ENCODE results near the gene ACER3.
A peak's percentile ranks its signal among the peaks of the same experiment; 100 is the strongest.

- no peak for TF ChIP-seq NFYB (CRISPR knock-in tag; conservative IDR thresholded peaks at IDR 0.05; ENCODE audit: low read depth)
- no peak for TF ChIP-seq CTCF (IDR thresholded peaks at IDR 0.05)
- TF ChIP-seq SP1 (CRISPR knock-in tag; conservative IDR thresholded peaks at IDR 0.05) = peak; percentile 79
- TF ChIP-seq MAX (CRISPR knock-in tag; IDR thresholded peaks at IDR 0.05) = 0 out of 2 replicates have a peak, but pooled peaks have one; percentile 34
- TF ChIP-seq ZNF138 (CRISPR knock-in tag; conservative IDR thresholded peaks at IDR 0.05) = no peak
- no peak for TF ChIP-seq ESRRA (CRISPR knock-in tag; IDR thresholded peaks at IDR 0.05; ENCODE audit: borderline replicate concordance)
- TF ChIP-seq, protein P1, sequence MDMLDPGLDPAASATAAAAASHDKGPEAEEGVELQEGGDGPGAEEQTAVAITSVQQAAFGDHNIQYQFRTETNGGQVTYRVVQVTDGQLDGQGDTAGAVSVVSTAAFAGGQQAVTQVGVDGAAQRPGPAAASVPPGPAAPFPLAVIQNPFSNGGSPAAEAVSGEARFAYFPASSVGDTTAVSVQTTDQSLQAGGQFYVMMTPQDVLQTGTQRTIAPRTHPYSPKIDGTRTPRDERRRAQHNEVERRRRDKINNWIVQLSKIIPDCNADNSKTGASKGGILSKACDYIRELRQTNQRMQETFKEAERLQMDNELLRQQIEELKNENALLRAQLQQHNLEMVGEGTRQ (CRISPR knock-in tag; IDR thresholded peaks at IDR 0.05) = peak; percentile 10; the same call in 1 of the 2 replicates
- no peak for TF ChIP-seq NFATC4 (CRISPR knock-in tag; IDR thresholded peaks at IDR 0.05)
- TF ChIP-seq, protein P2, sequence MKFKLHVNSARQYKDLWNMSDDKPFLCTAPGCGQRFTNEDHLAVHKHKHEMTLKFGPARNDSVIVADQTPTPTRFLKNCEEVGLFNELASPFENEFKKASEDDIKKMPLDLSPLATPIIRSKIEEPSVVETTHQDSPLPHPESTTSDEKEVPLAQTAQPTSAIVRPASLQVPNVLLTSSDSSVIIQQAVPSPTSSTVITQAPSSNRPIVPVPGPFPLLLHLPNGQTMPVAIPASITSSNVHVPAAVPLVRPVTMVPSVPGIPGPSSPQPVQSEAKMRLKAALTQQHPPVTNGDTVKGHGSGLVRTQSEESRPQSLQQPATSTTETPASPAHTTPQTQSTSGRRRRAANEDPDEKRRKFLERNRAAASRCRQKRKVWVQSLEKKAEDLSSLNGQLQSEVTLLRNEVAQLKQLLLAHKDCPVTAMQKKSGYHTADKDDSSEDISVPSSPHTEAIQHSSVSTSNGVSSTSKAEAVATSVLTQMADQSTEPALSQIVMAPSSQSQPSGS (CRISPR knock-in tag; IDR thresholded peaks at IDR 0.05; ENCODE audit: borderline replicate concordance, low read depth) = no peak
- TF ChIP-seq ZNF416 (CRISPR knock-in tag; IDR thresholded peaks at IDR 0.05) = no peak
- TF ChIP-seq USF1 (CRISPR knock-in tag; IDR thresholded peaks at IDR 0.05) = no peak
- no peak for TF ChIP-seq ZNF219 (CRISPR knock-in tag; IDR thresholded peaks at IDR 0.05; ENCODE audit: borderline replicate concordance)
- no peak for TF ChIP-seq TEAD1 (CRISPR knock-in tag; IDR thresholded peaks at IDR 0.05)
- peak; percentile 75; the same call in 1 of the 2 replicates for TF ChIP-seq TP53 (CRISPR knock-in tag; IDR thresholded peaks at IDR 0.05)
Observed at GRCh38 chr11:77066229-77067042, 205.7 kb downstream of the ACER3 start, which contains the start of gene CAPN5.

All from WTC11 (cell line).